NCI-H460 (cell line): ENCODE results near the gene SDR42E2. TPM values are rescaled to one million over a fixed set of nuclear protein-coding genes. Genes with fewer than 3 reads are reported as not detected.
"Not testable (repeated sequence)": the region's sequence is repeated elsewhere in the genome, so short reads cannot be mapped to it uniquely, and the experiment has no call there.

Experiments
- DNase-seq: peaks from one replicate; pipeline ENCODE4 v3.0.0-alpha.2; 2016; ENCODE audit warnings: low read depth; ENCODE audit errors: extremely low read depth
- total RNA-seq: library from RNA; depleted of rRNA; stranded (reverse); fragments of >200 nt; shearing (Covaris generic); gene quantifications from 2 replicates; pipeline ENCODE4 v1.2.3, GENCODE V29; 2014

Gene SDR42E2
- total RNA-seq, 1 experiment from 2014 or later, result not detected

DNA sequence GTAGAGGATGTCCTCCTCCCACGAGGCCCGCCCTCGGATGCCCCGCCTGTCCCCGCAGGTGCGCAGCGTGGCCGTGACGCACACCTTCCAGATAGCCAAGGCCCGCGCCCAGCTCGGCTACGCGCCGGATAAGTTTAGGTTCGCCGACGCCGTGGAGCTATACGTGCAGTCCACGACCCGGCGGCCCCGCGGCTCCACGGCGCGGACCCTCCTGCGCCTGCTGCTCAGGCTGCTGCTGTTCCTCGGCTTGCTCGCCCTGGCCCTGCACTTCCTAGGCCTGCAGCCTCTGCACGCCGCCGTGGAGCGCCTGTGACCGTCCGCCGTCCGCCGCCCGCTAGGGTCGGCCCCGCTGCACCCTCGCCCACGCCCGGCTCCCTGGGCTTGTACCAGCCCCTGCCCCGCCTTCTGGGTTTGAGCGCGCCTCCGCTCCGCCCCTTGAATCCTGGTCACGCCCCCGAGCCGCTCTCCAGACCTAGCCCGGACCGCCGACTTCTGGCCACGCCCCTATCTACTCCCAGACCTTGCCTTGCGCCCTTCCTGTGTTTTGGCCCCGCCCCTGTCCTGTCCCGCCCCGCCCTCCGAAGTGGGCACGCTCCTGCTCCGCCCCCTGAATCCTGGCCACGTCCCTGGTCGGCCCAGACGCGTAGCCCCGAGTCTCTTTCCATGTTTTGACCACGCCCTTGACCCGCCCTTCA, 27.9 kb downstream of the SDR42E2 start:
- DNase-seq, result no peak

DNA sequence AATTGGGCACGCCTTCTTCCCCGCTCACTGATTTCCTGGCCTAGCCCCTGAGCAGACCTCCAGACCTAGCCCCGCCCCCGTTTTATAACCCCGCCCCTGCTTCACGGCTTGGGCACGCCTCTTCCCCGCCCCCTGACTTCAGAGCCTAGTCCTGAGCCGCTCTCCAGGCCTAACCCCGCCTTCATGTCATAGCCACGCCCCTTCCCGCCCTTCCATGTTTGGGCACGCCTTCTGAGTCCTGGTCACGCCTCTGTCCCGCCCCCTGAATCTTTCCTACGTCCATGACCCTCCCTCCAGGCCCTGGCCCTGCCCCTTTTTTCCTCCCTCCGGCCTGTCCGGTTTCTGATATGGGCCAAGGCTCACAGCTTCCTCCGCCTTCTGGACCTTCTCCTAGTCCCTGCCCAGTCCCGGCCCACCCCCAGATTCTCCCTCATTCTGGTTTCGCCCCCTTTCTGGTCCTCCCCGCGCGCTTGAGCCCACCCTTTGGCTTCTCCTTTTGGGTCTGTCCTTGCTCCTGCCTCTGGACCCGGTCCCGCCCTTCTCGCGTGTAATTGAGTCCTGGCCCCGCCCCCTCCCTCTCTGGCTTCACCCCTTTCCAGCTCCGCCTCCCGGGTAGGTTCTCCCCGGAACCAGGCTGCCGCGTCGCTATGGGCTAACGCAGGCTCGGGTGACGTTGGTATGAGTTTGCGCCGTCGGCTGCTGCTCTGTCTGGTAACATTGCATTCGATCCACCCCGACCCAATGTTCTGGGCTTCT, 28.6 kb downstream of the SDR42E2 start:
- DNase-seq, result peak; percentile 100

- no peak for DNase-seq
Measured at GRCh38 chr16:22191532-22192260, 29.4 kb downstream of the SDR42E2 start.

GRCh38 chr16:22192261-22193062, 30.2 kb downstream of the SDR42E2 start:
- DNase-seq, result no peak

DNA sequence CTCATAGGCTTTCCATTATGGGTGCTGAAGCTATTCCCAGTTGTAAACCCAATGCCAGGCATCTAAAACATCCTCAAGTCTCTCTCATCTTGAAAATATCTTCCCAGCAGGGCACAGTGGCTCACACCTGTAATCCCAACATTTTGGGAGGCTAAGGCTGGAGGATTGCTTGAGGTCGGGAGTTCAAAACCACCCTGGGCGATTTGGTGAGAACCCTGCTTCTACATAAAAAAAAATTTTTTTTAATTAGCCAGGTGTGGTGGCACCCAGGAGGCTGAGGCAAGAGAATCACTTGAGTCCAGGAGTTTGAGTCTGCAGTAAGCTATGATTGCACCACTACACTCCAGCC, 30.7 kb downstream of the SDR42E2 start:
- DNase-seq, result no peak

- no peak for DNase-seq
Measured at GRCh38 chr16:22194707-22195444, 32.6 kb downstream of the SDR42E2 start.

DNA sequence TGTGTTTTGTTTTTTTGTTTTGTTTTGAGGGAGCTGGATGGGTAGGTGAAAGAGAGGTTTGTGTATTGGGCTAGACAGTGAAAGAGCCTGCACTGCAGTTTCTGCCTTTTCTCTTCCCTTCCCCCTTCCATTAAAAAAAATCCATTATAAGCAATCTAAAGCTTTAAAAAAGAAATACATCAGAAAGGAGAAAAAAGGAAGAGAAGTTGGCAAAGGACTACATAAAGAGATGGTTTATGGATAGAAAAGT, 33.1 kb downstream of the SDR42E2 start:
- no peak for DNase-seq

GRCh38 chr16:22195695-22196558, 33.6 kb downstream of the SDR42E2 start:
- peak; percentile 90 for DNase-seq

- DNase-seq, result not testable (repeated sequence)
Measured at GRCh38 chr16:22196559-22197168, 34.4 kb downstream of the SDR42E2 start.

DNA sequence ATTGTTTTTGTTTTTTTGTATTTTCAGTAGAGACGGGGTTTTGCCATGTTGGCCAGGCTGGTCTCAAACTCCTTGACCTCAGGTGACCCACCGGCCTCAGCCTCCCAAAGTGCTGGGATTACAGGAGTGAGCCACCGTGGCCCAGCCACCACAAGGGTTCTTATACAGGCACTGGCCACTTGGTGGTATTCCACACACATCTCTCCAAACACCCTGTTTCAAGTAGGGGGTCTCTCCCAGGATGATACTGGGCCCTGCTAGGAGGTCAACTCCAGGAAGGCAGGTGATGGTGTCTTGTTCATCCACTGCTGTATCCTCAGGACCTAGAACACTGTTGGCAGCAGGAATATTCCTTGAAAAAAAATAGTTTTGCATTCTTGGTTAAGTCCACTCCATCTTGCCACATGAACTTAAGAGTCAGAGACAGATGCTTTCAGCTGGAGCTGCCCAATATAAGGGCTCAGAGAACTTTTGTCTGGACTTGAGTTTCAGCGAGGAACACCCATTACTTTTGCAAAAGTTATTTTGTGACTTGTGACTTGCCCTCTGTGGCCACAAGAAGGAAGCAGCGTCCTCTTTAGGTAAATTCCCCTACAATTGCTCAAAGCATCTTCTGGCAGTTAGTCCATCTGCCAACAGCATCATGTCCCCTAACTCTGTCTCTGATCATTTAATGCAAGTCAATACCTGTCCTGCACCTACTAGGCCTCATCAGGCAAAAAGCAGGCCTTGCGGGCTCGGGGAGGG, 36.4 kb downstream of the SDR42E2 start:
- DNase-seq, result no peak

DNA sequence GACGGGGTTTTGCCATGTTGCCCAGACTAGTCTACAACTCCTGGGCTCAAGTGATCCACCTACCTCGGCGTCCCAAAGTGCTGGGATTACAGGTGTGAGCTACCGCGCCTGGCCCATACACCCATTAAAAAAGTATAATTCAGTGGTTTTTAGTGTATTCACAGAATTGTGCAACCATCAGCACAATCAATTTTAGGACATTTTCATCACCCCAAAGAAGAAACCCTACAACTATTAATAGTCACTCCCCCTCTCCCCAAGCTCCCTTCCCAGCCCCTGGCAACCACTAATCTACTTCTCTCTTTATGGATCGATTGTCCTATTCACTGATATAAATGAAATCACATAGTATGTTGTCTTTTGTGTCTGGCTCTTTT, 39.9 kb downstream of the SDR42E2 start:
- DNase-seq, result no peak

DNA sequence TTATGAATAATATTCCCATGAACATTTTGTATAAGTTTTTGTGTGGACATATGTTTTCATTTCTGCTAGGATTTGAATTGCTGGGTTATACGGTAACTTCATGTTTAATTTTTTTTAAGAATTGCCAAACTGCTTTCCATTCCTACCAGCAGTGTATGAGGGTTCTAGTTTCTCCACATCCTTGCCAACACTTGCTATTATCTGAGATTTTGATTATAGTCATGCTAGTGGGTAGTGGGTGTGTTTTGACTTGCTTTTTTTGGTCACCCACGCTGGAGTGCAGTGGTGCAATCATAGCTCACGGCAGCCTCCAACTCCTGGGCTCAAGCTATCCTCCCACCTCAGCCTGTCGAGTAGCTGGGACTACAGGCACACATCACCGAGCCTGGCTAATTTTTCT, 40.8 kb downstream of the SDR42E2 start:
- DNase-seq, result no peak

DNA sequence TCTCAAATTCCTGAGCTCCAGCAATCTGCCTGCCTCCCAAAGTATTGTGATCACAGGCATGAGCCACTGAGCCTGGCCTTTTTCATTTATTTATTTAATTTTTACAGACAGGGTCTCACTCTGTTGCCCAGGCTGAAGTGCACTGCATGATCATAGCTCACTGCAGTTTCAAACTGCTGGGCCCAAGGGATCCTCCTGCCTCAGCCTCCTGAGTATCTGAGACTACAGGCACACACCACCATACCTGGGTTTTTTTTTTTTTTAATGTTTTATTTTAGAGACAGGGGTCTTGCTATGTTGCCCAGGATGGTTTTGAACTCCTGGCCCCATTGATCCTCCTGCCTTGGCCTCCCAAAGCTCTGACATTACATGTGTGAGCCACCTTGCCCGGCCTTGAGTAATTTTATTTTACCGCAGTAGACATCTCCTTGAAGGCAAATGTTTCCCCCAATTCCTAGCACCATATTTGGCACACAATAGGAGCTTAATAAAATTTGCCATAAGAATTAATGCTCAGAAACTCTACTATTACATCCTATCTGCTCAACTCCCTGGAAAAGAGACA, 41.9 kb downstream of the SDR42E2 start:
- DNase-seq, result no peak

- no peak for DNase-seq
Measured at GRCh38 chr16:22205577-22206012, 43.3 kb downstream of the SDR42E2 start.

- DNase-seq, result peak; percentile 96
Measured at GRCh38 chr16:22206013-22206841, 43.9 kb downstream of the SDR42E2 start, which contains the start of gene EEF2K. Gene EEF2K, plus strand, starts transcription at chr16:22206278. Its CDS starts 19,452 bp downstream, at chr16:22225730.

DNA sequence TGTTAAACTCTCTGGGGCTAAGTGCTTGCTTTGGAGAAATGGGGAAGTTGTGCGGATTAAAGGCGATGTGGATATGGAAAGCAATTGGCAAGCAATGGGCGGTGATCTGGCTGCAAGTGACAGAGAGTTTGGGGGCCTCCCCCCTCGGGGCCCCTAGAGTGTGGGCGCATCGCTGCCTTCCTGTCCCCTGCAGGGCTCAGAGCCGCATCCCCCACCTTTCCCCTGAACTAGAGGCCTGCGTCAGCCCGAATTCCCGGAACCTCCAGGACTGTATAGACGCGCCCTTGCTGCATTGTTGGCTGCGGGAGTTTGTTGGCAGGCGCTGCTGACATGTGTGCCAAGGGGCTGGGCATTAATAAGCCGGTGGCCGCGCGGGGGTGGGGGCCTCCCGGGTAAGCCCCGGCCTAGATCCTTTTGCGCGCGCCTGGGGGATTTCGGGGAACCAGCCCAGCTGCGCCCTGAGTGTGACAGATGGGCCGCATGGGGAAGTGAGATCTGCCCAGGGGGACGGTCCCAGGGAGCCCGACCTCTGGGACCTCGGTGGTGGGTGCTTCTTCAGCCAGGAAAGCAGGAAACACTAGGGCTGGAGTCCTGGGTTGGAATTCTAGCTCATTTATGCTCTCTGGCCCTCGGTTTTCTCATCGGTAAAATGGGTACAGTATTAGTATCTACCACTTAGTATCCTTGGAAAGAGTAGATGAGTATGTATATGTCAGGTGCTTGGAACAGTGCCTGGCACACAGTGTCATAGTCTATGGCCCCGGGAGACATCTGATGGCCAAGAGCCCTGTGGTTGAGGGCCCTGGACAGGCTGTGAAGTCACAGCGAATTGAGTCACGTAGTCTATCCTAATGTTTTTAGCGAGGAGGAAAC, 44.8 kb downstream of the SDR42E2 start:
- no peak for DNase-seq
